MCF 10A (cell line): ENCODE data around the gene TMX1. TPM values are rescaled to one million over a fixed set of nuclear protein-coding genes. Genes with fewer than 3 reads are reported as not detected.

Source experiments
- BruUV-seq: library from RNA; stranded (reverse); fragments of 400-500 nt; replicated peaks from 2 replicates; lab custom pipeline; 2021; lab: Mats Ljungman, UMichigan
- CTCF ChIA-PET: fragments of 300-600 bp; sonication (Branson Sonifier 250); formaldehyde crosslinking; extraction: SDS; loops from one replicate; lab custom pipeline; 2021; ENCODE audit warnings: antibody characterized with exemption, inconsistent platforms; lab: Yijun Ruan, JAX
- POLR2A ChIA-PET: fragments of 300-600, 350-650 bp; sonication (Branson Sonifier 250); formaldehyde crosslinking; extraction: SDS; loops from one replicate; lab custom pipeline; 2020; ENCODE audit warnings: antibody characterized with exemption, inconsistent platforms; lab: Yijun Ruan, JAX
- DNase-seq: peaks from one replicate; pipeline ENCODE4 v3.0.0-alpha.2; 2018; ENCODE audit not compliant: unreplicated experiment
- H3K27ac Mint-ChIP-seq: one replicate; pipeline ENCODE4 v1.8.0; 2022; ENCODE audit warnings: mild to moderate bottlenecking, low read depth, mixed read lengths; ENCODE audit not compliant: unreplicated experiment
- H3K27me3 Mint-ChIP-seq: one replicate; pipeline ENCODE4 v1.8.0; 2022; ENCODE audit warnings: mixed read lengths; ENCODE audit not compliant: insufficient read depth, unreplicated experiment
- H3K36me3 Mint-ChIP-seq: one replicate; pipeline ENCODE4 v1.8.0; 2022; ENCODE audit warnings: mild to moderate bottlenecking, moderate library complexity, mixed read lengths; ENCODE audit not compliant: insufficient read depth, unreplicated experiment
- H3K4me1 Mint-ChIP-seq: one replicate; pipeline ENCODE4 v1.8.0; 2022; ENCODE audit warnings: mixed read lengths; ENCODE audit not compliant: insufficient read depth, unreplicated experiment
- H3K4me3 Mint-ChIP-seq: one replicate; pipeline ENCODE4 v1.8.0; 2022; ENCODE audit warnings: mild to moderate bottlenecking, moderate library complexity, mixed read lengths; ENCODE audit not compliant: unreplicated experiment
- H3K9me3 Mint-ChIP-seq: one replicate; pipeline ENCODE4 v1.8.0; 2022; ENCODE audit warnings: mixed read lengths; ENCODE audit not compliant: unreplicated experiment
- intact Hi-C: fragments of 100-400 bp; cut with micrococcal nuclease; formaldehyde crosslinking; loops from 2 replicates; pipeline ENCODE4 v1.14.1; 2022
- total RNA-seq: library from RNA; stranded (reverse); gene quantifications from 2 replicates; pipeline ENCODE4 v1.2.3, GENCODE V29; 2022
- TF ChIP-seq, protein P1 (sequence below): fragments of 200-600 bp; IDR thresholded peaks from one replicate; pipeline ENCODE4 v1.8.0; 2022; ENCODE audit warnings: antibody characterized with exemption, mild to moderate bottlenecking; ENCODE audit not compliant: unreplicated experiment

Gene TMX1
- total RNA-seq, 1 experiment from 2014 or later = 35.0 TPM

DNA sequence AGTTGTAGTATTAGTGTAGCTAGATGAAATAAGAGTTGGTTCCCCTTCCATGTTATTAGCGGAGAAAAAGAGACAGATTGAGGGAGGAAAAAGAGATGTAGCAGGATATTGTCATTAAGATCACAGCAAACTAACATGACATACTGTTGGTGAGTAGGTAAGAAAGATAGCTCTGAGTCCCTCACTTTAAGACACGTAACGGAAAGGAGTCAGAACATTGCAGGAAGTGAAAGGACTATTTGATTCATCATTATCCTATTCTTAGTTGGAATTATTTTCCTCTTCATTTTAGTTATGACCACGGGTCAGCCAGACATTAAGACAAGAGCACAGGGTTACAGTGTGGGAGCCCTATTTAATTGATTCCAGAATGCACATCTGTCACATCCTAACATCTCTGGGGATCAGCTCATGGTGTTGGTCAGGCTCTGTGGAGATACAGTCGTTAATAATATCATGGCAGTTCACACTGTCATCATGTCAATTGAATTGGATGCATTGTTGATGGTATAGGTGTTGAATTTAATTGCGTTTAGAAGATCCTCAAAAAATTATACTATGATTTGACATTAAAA, 55.0 kb downstream of the TMX1 start:
- no peaks in the 10 kb centered on the region for H3K36me3 Mint-ChIP-seq
- TF ChIP-seq, protein P1, sequence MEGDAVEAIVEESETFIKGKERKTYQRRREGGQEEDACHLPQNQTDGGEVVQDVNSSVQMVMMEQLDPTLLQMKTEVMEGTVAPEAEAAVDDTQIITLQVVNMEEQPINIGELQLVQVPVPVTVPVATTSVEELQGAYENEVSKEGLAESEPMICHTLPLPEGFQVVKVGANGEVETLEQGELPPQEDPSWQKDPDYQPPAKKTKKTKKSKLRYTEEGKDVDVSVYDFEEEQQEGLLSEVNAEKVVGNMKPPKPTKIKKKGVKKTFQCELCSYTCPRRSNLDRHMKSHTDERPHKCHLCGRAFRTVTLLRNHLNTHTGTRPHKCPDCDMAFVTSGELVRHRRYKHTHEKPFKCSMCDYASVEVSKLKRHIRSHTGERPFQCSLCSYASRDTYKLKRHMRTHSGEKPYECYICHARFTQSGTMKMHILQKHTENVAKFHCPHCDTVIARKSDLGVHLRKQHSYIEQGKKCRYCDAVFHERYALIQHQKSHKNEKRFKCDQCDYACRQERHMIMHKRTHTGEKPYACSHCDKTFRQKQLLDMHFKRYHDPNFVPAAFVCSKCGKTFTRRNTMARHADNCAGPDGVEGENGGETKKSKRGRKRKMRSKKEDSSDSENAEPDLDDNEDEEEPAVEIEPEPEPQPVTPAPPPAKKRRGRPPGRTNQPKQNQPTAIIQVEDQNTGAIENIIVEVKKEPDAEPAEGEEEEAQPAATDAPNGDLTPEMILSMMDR = no peak
- no TSS peak for BruUV-seq
- peak overlapping the region; percentile 13 for H3K27ac Mint-ChIP-seq
- POLR2A ChIA-PET = interaction anchor here (0.9 to 1.2 kb wide), 3 partner anchors 42 to 225 kb away, joined by 3 to 4 read pairs (median 4); no protein-coding TSS in a partner anchor
- CTCF ChIA-PET = interaction anchor here (0.6 to 0.8 kb wide), 2 partner anchors 15 to 682 kb away, joined by 3 to 4 read pairs; no protein-coding TSS in a partner anchor
- no peaks in the 10 kb centered on the region for H3K27me3 Mint-ChIP-seq
- H3K4me1 Mint-ChIP-seq = peaks cover 17% of the 10 kb centered on the region
- H3K4me3 Mint-ChIP-seq = no peak overlapping the region
- intact Hi-C loops = no loop called here
- DNase-seq = no peak
- no peaks in the 10 kb centered on the region for H3K9me3 Mint-ChIP-seq

DNA sequence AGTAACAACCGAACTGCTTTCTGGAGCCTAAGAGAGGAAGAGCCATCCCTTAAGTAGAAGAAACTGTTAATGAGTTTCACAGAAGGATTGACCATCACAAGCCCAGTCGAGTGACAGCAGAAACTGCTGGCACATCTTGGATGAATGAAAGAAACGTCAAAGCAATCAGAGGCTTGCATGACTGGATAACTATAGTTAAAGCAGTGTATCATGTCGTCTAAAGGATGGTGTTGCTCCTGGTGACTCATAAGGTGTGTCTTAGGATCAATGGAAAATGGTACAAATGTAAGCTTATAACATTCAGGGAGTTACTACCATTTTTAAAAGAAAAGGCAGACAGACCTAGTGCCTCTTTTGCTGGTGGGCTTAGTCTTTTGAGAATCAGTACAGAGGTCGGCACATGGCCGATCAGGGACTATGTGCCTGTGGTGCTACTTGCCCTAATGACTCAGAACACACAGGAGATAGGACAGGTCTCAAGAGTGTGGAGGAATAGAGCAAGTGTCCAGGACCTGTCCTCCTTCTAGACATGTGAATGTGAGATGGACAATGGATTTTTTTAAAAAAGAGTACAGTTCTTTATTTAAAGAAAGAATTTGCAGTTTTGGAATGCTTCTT, 55.7 kb downstream of the TMX1 start:
- Mint-ChIP-seq H3K27me3 (no peaks in the 10 kb centered on the region), H3K9me3 (no peaks in the 10 kb centered on the region), H3K27ac (peak overlapping the region; percentile 13), H3K4me3 (no peak overlapping the region), H3K4me1 (peaks cover 17% of the 10 kb centered on the region), H3K36me3 (no peaks in the 10 kb centered on the region)
- intact Hi-C loops = no loop called here
- no TSS peak for BruUV-seq
- ChIA-PET POLR2A (interaction anchor here (0.7 to 1.2 kb wide), 3 partner anchors 194 to 393 kb away, joined by 3 to 4 read pairs (median 4); no protein-coding TSS in a partner anchor), CTCF (interaction anchor here (0.6 kb wide), 1 partner anchor 681 kb away, joined by 3 read pairs; no protein-coding TSS in a partner anchor)
- DNase-seq = no peak
- TF ChIP-seq, protein P1 = no peak

DNA sequence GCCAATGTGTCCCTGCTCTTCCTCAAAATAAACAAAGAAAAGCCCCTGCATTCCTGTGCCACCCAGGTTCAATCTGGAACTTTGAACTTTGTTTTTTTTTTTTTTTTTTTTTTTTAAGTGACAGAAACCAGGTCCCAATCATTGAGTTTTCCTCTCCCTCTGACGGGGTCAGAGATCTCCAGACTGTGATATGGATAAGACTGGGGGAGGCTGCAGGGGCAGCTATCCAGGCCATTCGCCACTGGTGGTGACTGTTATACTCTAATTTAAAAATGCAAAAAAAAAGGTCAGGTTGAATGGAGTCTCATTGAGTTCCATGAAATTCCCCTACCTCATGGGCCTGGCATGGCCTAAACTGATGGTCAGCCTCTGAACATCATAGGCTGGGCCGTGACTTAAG, 57.0 kb downstream of the TMX1 start:
- CTCF ChIA-PET = interaction anchor here (0.8 kb wide), 1 partner anchor 482 kb away, joined by 3 read pairs; no protein-coding TSS in a partner anchor

More for the DNA sequence above, 57.0 kb downstream of the TMX1 start:
- POLR2A ChIA-PET = interaction anchor here (0.7 to 1.0 kb wide), 2 partner anchors 8 to 22 kb away, joined by 3 read pairs; no protein-coding TSS in a partner anchor
- TF ChIP-seq, protein P1 = no peak
- DNase-seq = no peak
- BruUV-seq = no TSS peak
- Mint-ChIP-seq H3K4me1 (peaks cover 25% of the 10 kb centered on the region), H3K9me3 (no peaks in the 10 kb centered on the region), H3K4me3 (no peak overlapping the region), H3K27me3 (no peaks in the 10 kb centered on the region), H3K36me3 (no peaks in the 10 kb centered on the region), H3K27ac (no peak overlapping the region)
- intact Hi-C loops = no loop called here
